ENCODE results near the gene NR6A1.

DNA sequence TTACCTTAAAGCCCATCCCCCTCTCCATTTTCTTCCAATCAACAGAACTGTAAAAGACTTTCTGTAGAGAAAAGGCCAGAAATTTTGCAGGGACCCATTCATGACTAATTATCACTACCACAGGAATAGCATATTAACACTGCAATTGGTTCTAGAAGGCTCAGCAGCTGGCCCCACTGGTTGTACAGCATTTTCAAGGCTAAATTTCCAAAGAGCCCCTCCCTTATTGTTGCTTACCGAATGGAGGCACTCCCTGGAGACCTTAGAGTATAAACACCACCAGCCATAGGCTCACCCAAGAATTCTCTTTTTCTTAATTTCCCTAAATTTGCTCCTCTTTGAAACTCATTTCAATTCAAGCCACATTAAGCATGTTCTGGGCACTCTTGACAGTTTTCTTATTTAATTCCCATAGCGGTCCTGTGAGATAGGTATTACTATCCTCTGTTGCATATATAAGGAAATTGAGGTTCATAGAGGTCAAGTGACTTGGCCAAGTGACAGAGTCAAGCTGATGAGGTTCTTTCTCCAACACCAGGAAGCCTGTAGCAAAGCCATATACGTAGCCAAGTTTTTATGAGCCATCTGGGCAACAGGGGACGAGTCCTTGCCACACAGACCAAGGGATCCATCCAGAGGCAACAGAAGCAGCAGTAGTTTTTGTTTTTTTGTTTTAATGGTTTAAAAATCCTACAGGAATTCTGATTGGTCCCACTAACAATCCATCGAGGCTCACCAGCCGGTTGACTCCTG lies 180.0 kb downstream of the NR6A1 start:
- TF ChIP-seq, protein P1, sequence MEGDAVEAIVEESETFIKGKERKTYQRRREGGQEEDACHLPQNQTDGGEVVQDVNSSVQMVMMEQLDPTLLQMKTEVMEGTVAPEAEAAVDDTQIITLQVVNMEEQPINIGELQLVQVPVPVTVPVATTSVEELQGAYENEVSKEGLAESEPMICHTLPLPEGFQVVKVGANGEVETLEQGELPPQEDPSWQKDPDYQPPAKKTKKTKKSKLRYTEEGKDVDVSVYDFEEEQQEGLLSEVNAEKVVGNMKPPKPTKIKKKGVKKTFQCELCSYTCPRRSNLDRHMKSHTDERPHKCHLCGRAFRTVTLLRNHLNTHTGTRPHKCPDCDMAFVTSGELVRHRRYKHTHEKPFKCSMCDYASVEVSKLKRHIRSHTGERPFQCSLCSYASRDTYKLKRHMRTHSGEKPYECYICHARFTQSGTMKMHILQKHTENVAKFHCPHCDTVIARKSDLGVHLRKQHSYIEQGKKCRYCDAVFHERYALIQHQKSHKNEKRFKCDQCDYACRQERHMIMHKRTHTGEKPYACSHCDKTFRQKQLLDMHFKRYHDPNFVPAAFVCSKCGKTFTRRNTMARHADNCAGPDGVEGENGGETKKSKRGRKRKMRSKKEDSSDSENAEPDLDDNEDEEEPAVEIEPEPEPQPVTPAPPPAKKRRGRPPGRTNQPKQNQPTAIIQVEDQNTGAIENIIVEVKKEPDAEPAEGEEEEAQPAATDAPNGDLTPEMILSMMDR (IDR thresholded peaks at IDR 0.05; ENCODE audit: insufficient read depth, low read length), result no peak
- TF ChIP-seq SPI1 (IDR thresholded peaks at IDR 0.05; ENCODE audit: borderline replicate concordance, low read depth) (no peak), POLR2AphosphoS5 (IDR thresholded peaks at IDR 0.05; ENCODE audit: low read depth) (no peak), GABPA (IDR thresholded peaks at IDR 0.05; ENCODE audit: low read depth) (no peak)

Measured in HL-60 (cell line).